HG03108 (cell line): ENCODE results near the gene TBX19.

Experiments
- ATAC-seq: cut with Tn5 transposase; IDR thresholded peaks from one replicate; pipeline ENCODE4 v1.9.1; 2021; ENCODE audit warnings: moderate library complexity; ENCODE audit not compliant: unreplicated experiment

Gene TBX19

GRCh38 chr1:168279253-168279652 is 1.4 kb upstream of the TBX19 start:
- ATAC-seq: no peak

DNA sequence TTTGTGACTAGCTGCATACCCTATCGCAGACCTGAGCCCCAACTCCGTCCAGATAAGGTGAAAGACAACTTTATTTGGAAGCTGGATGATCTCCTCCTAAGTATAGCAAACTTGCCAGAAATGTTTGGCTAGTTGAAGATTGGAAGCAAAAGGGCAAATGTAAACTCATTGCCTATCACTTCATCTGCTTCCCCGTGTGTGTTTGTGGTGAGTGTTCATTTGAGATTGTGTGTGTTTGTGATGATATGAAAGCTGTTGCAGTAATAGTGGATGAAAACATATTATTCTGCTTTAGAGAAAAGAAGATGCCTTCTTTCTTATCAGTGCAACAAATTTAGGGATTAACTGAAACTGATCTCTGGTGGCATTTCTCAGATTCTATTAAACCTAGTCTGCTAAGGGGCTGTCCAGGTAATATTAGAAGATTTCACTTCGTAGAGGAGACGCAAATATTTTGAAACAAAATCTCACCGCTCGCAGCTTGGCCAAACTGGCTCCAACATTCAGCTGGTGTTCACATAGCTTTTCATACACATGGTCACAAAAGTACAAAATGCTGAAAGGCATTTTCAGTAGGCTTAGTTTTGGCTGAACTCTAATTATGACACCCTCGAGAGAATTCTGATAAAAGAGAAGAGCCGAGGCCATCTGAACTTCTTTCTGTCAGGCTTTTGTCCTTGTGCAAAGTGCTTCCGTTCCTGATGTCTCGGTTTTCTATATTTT is 1.1 kb downstream of the TBX19 start:
- ATAC-seq: no peak

DNA sequence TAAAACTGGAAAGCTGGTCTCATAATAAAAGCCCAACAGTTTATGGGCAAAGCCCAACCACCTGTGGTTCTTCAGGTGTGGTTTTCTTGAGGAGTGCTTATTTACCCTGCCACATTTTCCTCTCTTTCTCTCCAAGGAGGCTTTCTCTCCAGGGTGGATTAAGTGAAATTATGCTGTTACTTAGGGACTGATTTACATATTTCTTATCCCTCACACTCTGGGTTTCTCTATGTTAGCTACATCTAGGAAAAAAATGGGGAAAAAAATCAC is 4.8 kb downstream of the TBX19 start:
- ATAC-seq: no peak

DNA sequence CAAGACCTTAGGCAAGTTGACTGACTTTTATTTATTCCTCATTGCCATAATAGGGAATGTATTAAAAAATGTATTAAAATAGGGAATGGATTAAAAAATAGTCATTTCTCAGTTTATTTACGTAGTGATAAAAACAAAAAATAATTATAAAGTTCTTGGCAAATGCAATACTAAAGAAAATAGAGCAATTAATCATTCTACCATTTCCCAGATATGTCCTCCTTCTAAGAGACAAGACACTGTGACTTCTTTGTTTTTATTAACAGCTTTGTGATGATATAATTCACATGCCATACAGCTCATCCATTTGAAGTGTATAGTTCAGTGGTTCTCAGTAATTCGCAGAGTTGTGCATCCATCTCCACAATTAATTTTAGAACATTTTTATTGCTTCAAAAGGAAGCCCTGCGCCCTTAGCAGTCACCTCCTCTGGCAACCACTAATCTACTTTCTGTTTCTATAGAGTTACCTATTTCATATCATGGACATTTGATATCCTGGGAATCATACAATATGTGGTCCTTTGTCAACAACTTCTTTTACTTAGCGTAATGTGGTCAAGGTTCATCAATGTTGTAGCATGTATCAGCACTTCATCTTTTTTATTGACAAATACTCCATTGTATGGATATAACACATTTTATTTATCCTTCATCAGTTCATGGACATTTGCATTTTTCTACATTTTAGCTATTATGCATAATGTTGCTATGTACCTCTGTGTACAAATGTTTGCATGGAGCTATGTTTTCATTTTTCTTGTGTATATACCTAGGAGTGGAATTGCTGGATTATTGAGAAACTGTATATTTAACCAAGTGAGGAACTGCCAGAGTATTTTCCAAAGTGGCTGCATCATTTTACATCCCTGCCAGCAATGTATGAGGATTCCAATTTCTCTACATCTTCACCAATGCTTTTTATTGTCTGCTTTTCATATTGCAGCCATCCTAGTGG is 5.6 kb downstream of the TBX19 start:
- no peak for ATAC-seq

DNA sequence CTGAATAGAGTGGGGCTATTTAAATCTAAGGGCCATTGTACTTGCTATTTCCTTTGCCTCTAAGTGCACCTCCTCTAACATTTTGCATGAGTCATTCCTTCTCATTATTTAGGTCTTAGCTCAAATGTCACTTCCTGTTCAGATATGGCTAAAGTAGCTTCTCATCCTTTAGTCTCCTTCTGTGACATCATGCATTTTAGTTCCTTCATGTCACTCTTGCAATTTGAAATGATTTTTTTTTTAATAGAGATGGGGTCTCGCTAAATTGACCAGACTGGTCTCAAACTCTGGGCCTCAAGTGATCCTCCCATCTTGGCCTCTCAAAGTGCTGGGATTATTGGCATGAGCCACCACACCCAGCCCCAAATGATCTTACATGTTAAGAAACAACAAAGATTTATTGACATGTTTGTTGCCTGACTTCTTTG is 6.6 kb downstream of the TBX19 start:
- ATAC-seq: no peak

DNA sequence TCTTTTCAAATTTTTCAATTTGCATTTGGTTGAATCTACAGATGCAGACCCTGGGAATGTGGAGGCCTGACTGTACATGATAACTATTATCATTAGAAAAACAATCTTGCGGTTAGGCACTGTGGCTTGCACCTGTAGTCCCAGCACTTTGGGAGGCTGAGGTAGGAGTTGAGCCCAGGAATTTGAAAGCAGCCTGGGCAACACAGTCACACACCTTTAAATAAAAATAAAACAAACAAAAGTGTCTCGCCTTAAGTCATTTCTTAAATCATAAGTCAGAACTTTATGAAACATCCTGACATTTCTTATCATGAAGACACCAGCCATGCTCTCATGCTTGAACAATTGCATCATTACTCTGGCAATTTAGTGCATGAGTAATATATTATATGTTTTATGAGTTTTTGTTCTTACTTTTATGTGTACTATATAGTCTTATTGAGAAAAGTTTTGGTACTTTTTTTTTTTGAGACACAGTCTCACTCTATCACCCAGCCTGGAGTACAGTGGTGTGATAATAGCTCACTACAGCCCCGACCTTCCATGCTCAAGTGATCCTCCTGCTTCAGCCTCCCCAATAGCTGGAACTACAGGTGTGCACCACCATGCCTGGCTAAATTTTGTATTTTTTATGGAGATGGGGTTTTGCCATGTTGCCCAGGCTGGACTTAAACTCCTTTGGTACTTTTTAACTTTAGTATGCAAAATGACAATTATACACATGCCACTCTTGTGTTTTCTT is 7.8 kb downstream of the TBX19 start:
- no peak for ATAC-seq

GRCh38 chr1:168291222-168291837 is 10.7 kb downstream of the TBX19 start:
- ATAC-seq: no peak

DNA sequence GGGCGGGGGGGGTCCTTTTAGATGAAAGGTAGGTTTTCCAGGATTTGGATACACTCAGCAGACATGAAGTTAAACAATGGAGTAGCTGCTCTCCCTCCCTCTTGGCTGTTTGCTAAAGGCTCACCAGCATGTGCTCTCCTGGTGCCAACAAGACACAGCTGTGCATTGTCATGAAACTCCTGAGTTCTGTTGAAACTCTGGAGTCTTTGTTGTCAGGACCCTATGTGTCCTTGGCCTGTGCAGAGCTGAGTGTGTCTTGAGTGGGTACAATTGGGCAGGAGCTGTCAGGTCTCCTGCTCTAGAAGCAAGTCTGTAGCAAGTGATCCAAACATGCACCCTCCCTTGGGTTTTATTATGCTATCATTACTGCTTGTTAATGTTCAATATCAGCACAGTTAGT is 12.7 kb downstream of the TBX19 start:
- ATAC-seq: no peak

DNA sequence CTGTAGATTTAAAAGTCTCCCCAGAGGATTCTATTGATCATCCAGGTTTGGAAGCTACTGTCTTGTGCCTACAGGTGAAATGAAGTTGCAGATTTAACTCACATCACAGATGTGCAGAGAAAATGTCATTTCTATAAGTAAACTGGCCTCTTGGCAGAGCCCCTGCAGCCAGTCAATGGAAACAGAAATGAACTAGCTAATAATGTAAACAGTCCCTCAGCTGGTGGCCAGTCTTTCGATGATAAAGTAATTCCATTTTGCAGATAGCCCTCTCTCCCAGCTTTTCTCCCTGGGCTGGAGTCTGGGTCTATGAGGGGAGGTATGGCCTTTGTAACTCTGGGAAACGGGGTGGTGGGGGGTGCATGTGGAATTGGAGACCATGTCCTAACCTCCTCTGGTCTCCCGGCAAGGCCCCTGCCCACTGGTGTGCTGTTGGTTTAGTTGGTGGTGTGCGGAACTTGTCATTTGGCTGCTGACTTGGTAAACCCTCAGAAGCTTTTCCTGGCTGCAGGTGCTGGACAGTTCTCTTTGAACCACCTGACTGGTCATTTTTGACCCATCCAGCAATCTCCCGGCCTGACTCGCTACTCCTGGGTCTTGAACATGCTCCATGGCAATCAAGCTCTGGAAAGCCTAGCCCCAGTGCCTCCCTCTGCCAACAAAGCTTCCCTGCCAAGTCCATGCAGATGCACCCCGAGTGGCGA is 14.9 kb downstream of the TBX19 start:
- ATAC-seq: no peak

DNA sequence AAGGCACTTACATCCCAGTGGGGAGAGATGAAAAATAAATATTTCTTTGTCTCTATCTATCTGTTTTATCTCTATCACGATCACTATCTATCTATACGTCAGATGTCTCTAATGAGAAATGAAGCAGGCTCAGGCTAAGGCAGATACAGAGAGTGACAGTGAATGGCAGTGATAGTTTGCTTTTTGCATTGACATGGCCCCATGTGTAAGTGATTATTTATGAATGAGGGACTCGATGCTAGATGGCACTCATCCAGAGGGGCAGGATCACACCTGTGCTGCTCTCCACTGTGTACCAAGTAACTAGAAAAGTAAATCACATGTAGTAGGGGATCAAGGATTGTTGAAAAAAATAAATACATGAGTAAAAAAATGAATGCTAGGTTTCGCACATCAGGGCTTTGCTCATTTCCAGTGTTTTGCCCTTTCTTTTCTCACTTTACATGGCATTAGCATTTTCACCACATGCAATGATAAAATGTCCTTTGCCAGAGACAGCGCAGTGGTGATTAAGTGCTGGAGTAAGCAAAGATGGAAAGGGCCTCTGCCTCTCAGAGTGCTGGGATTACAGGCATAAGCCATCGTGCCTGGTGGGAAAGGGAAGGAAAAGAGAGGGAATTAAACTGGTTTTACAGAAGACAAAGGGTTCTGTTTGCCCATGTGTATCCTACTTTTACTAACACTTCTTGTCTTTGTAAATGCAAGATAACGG is 16.5 kb downstream of the TBX19 start:
- ATAC-seq: no peak

GRCh38 chr1:168298446-168298845 is 17.8 kb downstream of the TBX19 start:
- ATAC-seq: no peak

DNA sequence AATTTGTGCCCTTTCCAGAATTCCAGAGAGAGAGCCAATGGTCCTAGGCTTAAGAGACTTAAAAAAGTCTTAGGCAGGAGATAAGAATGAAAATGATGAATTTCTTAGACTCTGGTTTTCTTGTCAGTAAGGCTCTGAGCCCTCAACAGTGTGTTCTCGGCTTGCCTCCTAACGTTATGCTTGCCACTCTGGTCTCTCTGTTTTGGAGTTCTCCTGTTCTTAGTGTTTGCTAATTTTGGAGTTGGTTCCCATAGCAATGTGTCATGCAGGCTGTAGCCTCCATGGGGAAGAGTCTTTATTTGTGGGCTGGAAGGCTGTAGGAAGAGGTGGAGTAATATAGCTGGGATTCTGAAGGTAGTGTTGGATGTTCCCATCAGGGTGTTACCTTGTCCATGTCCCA is 19.9 kb downstream of the TBX19 start:
- no peak for ATAC-seq

- no peak for ATAC-seq
These were observed 21.1 kb downstream of the TBX19 start for GRCh38 chr1:168301664-168302320.

DNA sequence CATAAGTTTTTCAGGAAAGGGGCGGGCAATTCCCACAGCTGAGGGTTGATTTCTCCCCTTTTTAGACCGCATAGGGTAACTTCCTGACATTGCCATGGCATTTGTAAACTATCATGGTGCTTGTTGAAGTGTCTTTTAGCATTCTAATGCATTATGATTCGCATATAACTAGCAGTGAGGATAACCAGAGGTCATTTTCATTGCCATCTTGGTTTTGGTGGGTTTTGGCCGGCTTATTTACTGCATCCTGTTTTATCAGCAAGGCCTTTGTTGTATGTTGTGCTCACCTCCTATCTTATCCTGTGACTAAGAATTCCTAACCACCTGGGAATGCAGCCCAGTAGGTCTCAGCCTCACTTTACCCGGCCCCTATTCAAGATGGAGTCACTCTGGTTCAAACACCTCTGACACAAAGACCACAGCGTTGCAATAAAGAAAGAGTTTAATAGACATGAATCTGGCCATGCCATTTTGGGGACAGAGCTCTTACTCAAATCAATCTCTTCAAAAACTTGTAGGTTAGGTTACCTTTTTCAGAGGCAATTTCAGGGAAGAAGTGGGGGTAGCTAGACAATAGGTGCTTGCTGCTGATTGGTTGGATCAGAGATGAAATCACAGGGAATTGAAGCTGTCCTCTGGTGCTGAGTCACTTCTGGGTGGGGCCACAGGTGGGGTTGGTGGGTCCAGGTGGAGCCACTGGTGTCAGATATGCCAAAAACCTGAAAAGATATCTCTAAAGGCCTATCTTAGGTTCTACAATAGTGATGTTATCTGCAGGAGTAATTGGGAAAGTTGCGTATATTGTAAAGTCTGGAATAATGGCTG is 23.3 kb downstream of the TBX19 start:
- no peak for ATAC-seq

DNA sequence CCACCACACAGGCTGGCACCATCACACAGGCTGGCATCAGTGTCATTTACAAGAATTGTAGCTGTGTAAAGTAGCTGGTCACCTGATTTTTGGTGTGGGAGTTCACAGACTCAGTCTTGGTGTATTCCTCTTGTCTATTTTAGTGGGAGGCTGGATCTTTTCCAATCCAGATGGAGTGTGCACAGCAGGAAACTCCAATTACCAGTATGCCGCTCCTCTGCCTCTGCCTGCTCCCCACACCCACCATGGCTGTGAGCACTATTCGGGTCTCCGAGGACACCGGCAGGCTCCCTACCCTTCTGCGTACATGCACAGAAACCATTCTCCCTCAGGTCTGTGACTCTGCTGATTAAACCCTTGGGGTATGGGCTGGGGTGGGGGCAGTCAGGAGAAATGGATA is 24.2 kb downstream of the TBX19 start:
- ATAC-seq: no peak

DNA sequence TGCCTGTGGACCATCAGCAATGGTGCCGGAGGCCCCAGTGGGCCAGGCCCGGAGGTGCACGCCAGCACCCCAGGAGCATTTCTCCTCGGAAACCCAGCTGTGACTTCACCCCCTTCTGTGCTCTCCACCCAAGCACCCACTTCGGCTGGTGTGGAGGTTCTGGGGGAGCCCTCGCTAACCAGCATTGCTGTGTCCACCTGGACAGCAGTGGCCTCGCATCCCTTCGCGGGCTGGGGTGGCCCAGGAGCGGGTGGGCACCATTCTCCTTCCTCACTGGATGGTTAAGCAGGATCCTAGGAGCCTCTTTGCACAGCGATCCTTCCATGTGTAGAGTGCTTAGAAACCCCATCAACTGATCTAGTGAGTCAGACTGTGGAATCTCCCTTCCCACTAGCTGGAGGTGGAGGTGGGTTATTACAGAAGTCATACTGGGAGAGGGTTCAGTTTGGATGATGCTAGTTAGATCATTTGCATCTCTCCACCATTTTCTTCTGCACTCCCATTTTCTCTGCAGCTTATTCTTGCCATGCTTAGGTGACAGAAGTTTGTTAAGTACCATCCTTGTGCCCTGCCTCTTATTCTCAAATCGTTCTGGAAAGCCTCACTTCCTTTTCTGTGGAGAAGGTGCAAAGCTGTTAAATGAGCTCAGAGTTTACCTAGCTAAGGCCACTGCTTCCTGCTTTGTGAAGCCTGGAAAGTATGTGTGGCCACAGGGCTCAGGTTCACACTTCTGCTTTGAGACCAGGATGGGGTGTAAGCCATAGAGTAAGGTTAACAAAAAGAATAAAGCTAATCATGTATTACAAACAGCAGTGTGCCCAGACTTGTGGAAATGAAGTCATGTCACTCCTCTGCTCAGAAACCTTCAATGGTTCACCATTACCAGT is 32.3 kb downstream of the TBX19 start:
- ATAC-seq: no peak

- ATAC-seq: no peak
These were observed 35.5 kb downstream of the TBX19 start for GRCh38 chr1:168316142-168316541.

DNA sequence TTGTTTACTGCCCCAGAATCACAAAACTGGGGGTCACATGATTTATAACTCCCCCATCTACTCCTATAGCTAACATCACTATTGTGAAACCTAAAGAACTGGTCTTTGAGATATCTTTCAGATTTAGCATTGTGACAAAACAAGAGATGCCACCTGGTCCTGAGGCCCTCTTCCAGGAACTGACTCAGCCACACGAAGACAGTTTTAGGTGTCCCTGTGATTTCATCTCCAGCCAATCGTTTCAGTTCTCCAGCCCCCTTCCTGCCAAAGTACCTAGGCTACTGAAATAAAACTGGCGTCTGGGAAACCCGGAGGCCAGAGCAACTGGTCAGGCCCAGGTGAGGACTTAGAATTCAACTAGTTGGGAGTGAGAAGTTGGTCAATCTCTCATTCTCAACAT is 36.6 kb downstream of the TBX19 start:
- no peak for ATAC-seq
